Measurements from ENCODE around the gene ASAP2.

GRCh38 chr2:9388950-9389911 lies 182.6 kb downstream of the ASAP2 start:
- TF ChIP-seq CTCF (IDR thresholded peaks at IDR 0.05) (no peak), POLR2A (IDR thresholded peaks at IDR 0.05) (no peak), POLR2AphosphoS5 (IDR thresholded peaks at IDR 0.05) (no peak)

Data from transverse colon (tissue), 4 donors.